Measurements from ENCODE around the gene SYT17.

- TF ChIP-seq CTCF (IDR thresholded peaks at IDR 0.05; ENCODE audit: low read depth, low read length) (no peak), EZH2phosphoT487 (IDR thresholded peaks at IDR 0.05; ENCODE audit: low read depth) (no peak)
These were observed 12.7 kb downstream of the SYT17 start for GRCh38 chr16:19180741-19181140.

Data from OCI-LY3 (cell line).